GM12878 (cell line): ENCODE data around the gene CLUH. TPM values are rescaled to one million over a fixed set of nuclear protein-coding genes. Genes with fewer than 3 reads are reported as not detected.

Experiments
- BMI1 ChIP-seq: fragments of 450-650 bp; IDR thresholded peaks from 2 replicates; pipeline ENCODE4 v1.6.1; 2016; ENCODE audit warnings: mild to moderate bottlenecking, moderate library complexity, borderline replicate concordance
- HCFC1 ChIP-seq: fragments of 150-350 bp; IDR thresholded peaks from 2 replicates; pipeline ENCODE4 v1.6.1; 2014; ENCODE audit warnings: low read length
- PKNOX1 ChIP-seq: fragments of 450-650 bp; IDR thresholded peaks from 2 replicates; pipeline ENCODE4 v1.6.1; 2016; ENCODE audit warnings: mild to moderate bottlenecking
- SKIL ChIP-seq: fragments of 450-650 bp; IDR thresholded peaks from 2 replicates; pipeline ENCODE4 v1.6.1; 2017; ENCODE audit warnings: mild to moderate bottlenecking, low read depth, inconsistent platforms; ENCODE audit not compliant: poor library complexity, severe bottlenecking
- SP1 ChIP-seq: IDR thresholded peaks from one replicate; pipeline ENCODE4 v1.6.1; 2011; ENCODE audit warnings: low read depth, low read length
- STAT3 ChIP-seq: IDR thresholded peaks from 2 replicates; pipeline ENCODE4 v1.6.1; 2011; ENCODE audit warnings: low read depth, low read length, improper control_type of control experiment
- polyA plus RNA-seq, 11 experiments: library from polyadenylated mRNA; depleted of rRNA in 4 of 11; unstranded in 6 of 11; stranded (reverse) in 5 of 11; fragments of >200 nt; fragmentation: Nextera tagmentation in 4 of 11; fragmentation: Illumina TruSeq in 1 of 11; extraction: Ambion mirVana in 4 of 11; extraction: Trizol in 1 of 11; gene quantifications; 1 replicate in 1 of 11; 2 replicates in 10 of 11; pipeline versions ENCODE4 v1.2.1 to v1.2.3, GENCODE V29; 2011 to 2016; ENCODE audit warnings: inconsistent platforms in 2 of 11, missing spikeins in 2 of 11, low read depth in 1 of 11
- total RNA-seq, 4 experiments: library from RNA; depleted of rRNA in 3 of 4; stranded (reverse); fragments of >200 nt in 3 of 4; fragmentation: Illumina TruSeq in 1 of 4; extraction: Trizol in 1 of 4; gene quantifications; 2 replicates each; pipeline versions ENCODE4 v1.2.1 to v1.2.3, GENCODE V29; 2013 to 2021
- TF ChIP-seq, protein P1 (sequence below): fragments of 450-650 bp; IDR thresholded peaks from 2 replicates; pipeline ENCODE4 v1.6.1; 2017; ENCODE audit warnings: mild to moderate bottlenecking, moderate library complexity

CLUH gene
- total and polyA plus RNA-seq, 10 of the 15 experiments (the other 5 are each of a cell fraction or from before 2014, with no cell fraction given) = 0.11 to 147 (median 60.2) TPM

DNA sequence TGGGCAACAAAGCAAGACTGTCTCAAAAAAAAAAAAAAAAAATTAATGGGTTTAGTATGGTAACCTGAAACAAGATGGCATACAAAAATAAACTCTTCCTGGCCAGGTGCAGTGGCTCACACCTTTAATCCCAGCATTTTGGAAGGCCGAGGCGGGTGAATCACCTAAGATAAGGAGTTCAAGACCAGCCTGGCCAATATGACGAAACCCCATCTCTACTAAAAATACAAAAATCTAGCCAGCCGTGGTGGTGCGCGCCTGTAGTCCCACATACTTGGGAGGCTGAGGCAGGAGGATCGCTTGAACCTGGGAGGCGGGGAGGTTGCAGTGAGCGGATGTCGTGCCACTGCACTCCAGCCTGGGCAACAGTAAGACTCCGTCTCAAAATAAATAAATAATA, 62.4 kb downstream of the CLUH start (continued):
- TF ChIP-seq SKIL (no peak), HCFC1 (no peak), PKNOX1 (no peak), SP1 (no peak), BMI1 (no peak), STAT3 (no peak)
- TF ChIP-seq, protein P1, sequence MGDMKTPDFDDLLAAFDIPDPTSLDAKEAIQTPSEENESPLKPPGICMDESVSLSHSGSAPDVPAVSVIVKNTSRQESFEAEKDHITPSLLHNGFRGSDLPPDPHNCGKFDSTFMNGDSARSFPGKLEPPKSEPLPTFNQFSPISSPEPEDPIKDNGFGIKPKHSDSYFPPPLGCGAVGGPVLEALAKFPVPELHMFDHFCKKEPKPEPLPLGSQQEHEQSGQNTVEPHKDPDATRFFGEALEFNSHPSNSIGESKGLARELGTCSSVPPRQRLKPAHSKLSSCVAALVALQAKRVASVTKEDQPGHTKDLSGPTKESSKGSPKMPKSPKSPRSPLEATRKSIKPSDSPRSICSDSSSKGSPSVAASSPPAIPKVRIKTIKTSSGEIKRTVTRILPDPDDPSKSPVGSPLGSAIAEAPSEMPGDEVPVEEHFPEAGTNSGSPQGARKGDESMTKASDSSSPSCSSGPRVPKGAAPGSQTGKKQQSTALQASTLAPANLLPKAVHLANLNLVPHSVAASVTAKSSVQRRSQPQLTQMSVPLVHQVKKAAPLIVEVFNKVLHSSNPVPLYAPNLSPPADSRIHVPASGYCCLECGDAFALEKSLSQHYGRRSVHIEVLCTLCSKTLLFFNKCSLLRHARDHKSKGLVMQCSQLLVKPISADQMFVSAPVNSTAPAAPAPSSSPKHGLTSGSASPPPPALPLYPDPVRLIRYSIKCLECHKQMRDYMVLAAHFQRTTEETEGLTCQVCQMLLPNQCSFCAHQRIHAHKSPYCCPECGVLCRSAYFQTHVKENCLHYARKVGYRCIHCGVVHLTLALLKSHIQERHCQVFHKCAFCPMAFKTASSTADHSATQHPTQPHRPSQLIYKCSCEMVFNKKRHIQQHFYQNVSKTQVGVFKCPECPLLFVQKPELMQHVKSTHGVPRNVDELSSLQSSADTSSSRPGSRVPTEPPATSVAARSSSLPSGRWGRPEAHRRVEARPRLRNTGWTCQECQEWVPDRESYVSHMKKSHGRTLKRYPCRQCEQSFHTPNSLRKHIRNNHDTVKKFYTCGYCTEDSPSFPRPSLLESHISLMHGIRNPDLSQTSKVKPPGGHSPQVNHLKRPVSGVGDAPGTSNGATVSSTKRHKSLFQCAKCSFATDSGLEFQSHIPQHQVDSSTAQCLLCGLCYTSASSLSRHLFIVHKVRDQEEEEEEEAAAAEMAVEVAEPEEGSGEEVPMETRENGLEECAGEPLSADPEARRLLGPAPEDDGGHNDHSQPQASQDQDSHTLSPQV = no peak
- TF ChIP-seq, all 136 proteins: peak for 0
